ENCODE results near the gene COX6A1. TPM values are rescaled to one million over a fixed set of nuclear protein-coding genes. Genes with fewer than 3 reads are reported as not detected.

The COX6A1 gene
- total RNA-seq, 1 donor from 2014 or later = 388 TPM

DNA sequence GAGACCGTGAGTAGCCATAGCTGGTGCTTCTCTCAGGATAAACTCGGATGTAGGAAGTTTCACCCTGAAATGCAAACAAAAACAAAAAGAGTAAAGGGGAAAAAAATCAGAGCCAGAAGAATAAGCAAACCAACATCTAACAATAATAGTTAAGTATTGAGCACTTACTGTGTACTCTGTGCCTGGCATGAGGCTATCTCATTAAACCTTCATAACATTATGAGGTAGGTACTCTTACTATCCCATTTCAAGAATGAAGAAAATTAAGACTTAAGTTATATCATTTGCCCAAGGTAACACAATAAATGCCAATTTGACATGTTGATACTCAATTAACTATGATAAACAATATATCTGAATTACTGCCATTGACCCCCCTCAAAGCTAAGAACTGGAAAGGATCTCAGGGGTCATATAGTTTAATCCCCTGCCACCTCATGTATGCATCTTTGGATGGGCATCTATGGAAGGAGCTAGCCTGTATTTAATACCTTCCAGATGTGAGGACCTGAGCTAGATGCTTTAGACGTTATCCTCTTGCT is 24.3 kb downstream of the COX6A1 start:
- DNase-seq (ENCODE audit: low read depth) (no peak), FAIRE-seq (no peak)
- Mint-ChIP-seq H3K27ac (ENCODE audit: unreplicated experiment) (no peak overlapping the region), H3K4me1 (ENCODE audit: low read depth, unreplicated experiment) (peaks cover 9% of the 10 kb centered on the region), H3K36me3 (ENCODE audit: low read depth, unreplicated experiment) (peaks cover 8% of the 10 kb centered on the region), H3K4me3 (ENCODE audit: unreplicated experiment) (no peak overlapping the region), H3K9me3 (ENCODE audit: unreplicated experiment) (no peaks in the 10 kb centered on the region), H3K27me3 (ENCODE audit: low read depth, unreplicated experiment) (no peaks in the 10 kb centered on the region)
- Histone ChIP-seq H3K9ac (ENCODE audit: low read length) (peak overlapping the region; percentile 6), H3K4me2 (ENCODE audit: low read length) (no peak overlapping the region), H2AFZ (ENCODE audit: low read depth, low read length) (no peak overlapping the region), H3K36me3 (ENCODE audit: insufficient read depth, low read length) (peaks cover 64% of the 10 kb centered on the region), H3K27ac (ENCODE audit: low read depth, low read length) (no peak overlapping the region), H3K4me3 (ENCODE audit: insufficient read depth, low read depth, low read length) (no peak overlapping the region), H3K79me2 (ENCODE audit: insufficient read depth, low read length) (peaks cover 45% of the 10 kb centered on the region), H4K20me1 (ENCODE audit: insufficient read depth, low read length) (peaks cover 60% of the 10 kb centered on the region), H3K27me3 (ENCODE audit: insufficient read depth, low read length) (no peaks in the 10 kb centered on the region), H3K4me1 (ENCODE audit: insufficient read depth, low read length) (peaks cover 4% of the 10 kb centered on the region), H3K9me3 (ENCODE audit: insufficient read depth, low read depth, low read length) (no peaks in the 10 kb centered on the region)
- TF ChIP-seq EZH2 (IDR thresholded peaks at IDR 0.05; ENCODE audit: insufficient read depth, low read length) = no peak
- TF ChIP-seq, protein P1, sequence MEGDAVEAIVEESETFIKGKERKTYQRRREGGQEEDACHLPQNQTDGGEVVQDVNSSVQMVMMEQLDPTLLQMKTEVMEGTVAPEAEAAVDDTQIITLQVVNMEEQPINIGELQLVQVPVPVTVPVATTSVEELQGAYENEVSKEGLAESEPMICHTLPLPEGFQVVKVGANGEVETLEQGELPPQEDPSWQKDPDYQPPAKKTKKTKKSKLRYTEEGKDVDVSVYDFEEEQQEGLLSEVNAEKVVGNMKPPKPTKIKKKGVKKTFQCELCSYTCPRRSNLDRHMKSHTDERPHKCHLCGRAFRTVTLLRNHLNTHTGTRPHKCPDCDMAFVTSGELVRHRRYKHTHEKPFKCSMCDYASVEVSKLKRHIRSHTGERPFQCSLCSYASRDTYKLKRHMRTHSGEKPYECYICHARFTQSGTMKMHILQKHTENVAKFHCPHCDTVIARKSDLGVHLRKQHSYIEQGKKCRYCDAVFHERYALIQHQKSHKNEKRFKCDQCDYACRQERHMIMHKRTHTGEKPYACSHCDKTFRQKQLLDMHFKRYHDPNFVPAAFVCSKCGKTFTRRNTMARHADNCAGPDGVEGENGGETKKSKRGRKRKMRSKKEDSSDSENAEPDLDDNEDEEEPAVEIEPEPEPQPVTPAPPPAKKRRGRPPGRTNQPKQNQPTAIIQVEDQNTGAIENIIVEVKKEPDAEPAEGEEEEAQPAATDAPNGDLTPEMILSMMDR (IDR thresholded peaks at IDR 0.05; ENCODE audit: insufficient read depth, low read depth, low read length) = no peak

DNA sequence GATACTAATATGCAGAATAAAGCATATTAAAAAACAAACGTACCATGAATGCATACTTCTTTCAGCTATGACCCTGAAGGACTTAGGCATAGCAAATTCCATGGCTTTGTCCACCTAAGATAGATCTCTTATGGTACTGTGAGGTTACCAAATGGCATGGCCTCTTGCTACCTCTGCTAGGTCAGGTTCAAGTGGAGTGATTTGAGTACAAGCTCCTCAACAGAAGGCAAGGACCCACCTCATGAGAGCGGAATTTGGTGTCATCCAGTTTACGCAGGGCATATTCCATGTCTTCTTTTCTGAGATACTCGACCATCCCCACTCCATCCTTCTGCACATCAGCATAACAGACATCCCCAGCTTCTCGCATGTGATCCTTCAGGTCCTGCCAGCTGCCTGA is 25.8 kb downstream of the COX6A1 start:
- Mint-ChIP-seq H3K27ac (ENCODE audit: unreplicated experiment) (peak overlapping the region; percentile 47), H3K36me3 (ENCODE audit: low read depth, unreplicated experiment) (peaks cover 9% of the 10 kb centered on the region), H3K9me3 (ENCODE audit: unreplicated experiment) (no peaks in the 10 kb centered on the region), H3K4me1 (ENCODE audit: low read depth, unreplicated experiment) (peaks cover 16% of the 10 kb centered on the region), H3K4me3 (ENCODE audit: unreplicated experiment) (no peak overlapping the region), H3K27me3 (ENCODE audit: low read depth, unreplicated experiment) (no peaks in the 10 kb centered on the region)
- H3K27me3 ChIP-seq (ENCODE audit: insufficient read depth, low read length) = no peaks in the 10 kb centered on the region
- peaks cover 56% of the 10 kb centered on the region for H3K36me3 ChIP-seq (ENCODE audit: insufficient read depth, low read length)
- no peak overlapping the region for H3K4me2 ChIP-seq (ENCODE audit: low read length)
- H3K4me3 ChIP-seq (ENCODE audit: insufficient read depth, low read depth, low read length) = no peak overlapping the region
- H3K79me2 ChIP-seq (ENCODE audit: insufficient read depth, low read length) = peaks cover 61% of the 10 kb centered on the region
- H3K9me3 ChIP-seq (ENCODE audit: insufficient read depth, low read depth, low read length) = no peaks in the 10 kb centered on the region
- FAIRE-seq = no peak
- H4K20me1 ChIP-seq (ENCODE audit: insufficient read depth, low read length) = peaks cover 73% of the 10 kb centered on the region
- no peak for DNase-seq (ENCODE audit: low read depth)
- no peak overlapping the region for H3K9ac ChIP-seq (ENCODE audit: low read length)
- H3K27ac ChIP-seq (ENCODE audit: low read depth, low read length) = no peak overlapping the region
- H2AFZ ChIP-seq (ENCODE audit: low read depth, low read length) = no peak overlapping the region
- TF ChIP-seq EZH2 (IDR thresholded peaks at IDR 0.05; ENCODE audit: insufficient read depth, low read length) = no peak
- TF ChIP-seq, protein P1 (IDR thresholded peaks at IDR 0.05; ENCODE audit: insufficient read depth, low read depth, low read length) = no peak
- H3K4me1 ChIP-seq (ENCODE audit: insufficient read depth, low read length) = peaks cover 9% of the 10 kb centered on the region

DNA sequence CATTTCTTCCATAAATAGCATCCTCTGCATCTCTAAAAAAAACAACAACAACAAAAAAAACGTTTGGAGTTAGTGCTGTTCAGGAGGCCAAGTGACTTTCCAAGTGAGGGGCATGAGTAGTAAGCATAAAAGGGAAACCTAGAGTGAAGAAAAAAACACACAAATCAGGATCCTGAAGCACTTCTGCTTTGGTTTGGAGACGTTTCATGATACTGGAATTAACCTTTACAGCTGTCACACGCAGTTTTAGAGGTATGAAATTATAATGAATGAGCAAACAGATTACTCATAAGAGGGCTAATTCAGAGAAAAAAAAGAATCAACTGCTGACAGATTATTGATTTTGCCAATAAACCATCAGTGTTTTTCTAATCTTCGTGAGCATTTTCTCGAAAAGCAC is 27.8 kb downstream of the COX6A1 start:
- peaks cover 9% of the 10 kb centered on the region for H3K4me1 ChIP-seq (ENCODE audit: insufficient read depth, low read length)
- H4K20me1 ChIP-seq (ENCODE audit: insufficient read depth, low read length) = peaks cover 69% of the 10 kb centered on the region
- H2AFZ ChIP-seq (ENCODE audit: low read depth, low read length) = no peak overlapping the region
- no peaks in the 10 kb centered on the region for H3K9me3 ChIP-seq (ENCODE audit: insufficient read depth, low read depth, low read length)
- Mint-ChIP-seq H3K4me3 (ENCODE audit: unreplicated experiment) (peak overlapping the region; percentile 17), H3K27ac (ENCODE audit: unreplicated experiment) (no peak overlapping the region), H3K27me3 (ENCODE audit: low read depth, unreplicated experiment) (no peaks in the 10 kb centered on the region), H3K9me3 (ENCODE audit: unreplicated experiment) (no peaks in the 10 kb centered on the region), H3K36me3 (ENCODE audit: low read depth, unreplicated experiment) (peaks cover 9% of the 10 kb centered on the region), H3K4me1 (ENCODE audit: low read depth, unreplicated experiment) (peaks cover 19% of the 10 kb centered on the region)
- no peak for DNase-seq (ENCODE audit: low read depth)
- H3K4me2 ChIP-seq (ENCODE audit: low read length) = no peak overlapping the region
- peaks cover 46% of the 10 kb centered on the region for H3K36me3 ChIP-seq (ENCODE audit: insufficient read depth, low read length)
- H3K79me2 ChIP-seq (ENCODE audit: insufficient read depth, low read length) = peaks cover 79% of the 10 kb centered on the region
- no peak overlapping the region for H3K27ac ChIP-seq (ENCODE audit: low read depth, low read length)
- TF ChIP-seq, protein P1 (IDR thresholded peaks at IDR 0.05; ENCODE audit: insufficient read depth, low read depth, low read length) = no peak
- no peak for TF ChIP-seq EZH2 (IDR thresholded peaks at IDR 0.05; ENCODE audit: insufficient read depth, low read length)
- no peaks in the 10 kb centered on the region for H3K27me3 ChIP-seq (ENCODE audit: insufficient read depth, low read length)
- H3K4me3 ChIP-seq (ENCODE audit: insufficient read depth, low read depth, low read length) = no peak overlapping the region
- no peak overlapping the region for H3K9ac ChIP-seq (ENCODE audit: low read length)
- no peak for FAIRE-seq
